T-cell (primary cell): ENCODE measurements around the gene MRTFB. TPM values are rescaled to one million over a fixed set of nuclear protein-coding genes. Genes with fewer than 3 reads are reported as not detected.
"Not testable (repeated sequence)": the region's sequence is repeated elsewhere in the genome, so short reads cannot be mapped to it uniquely, and the experiment has no call there.

Experiments
- ATAC-seq, 4 experiments: fragments of 200-7000 bp in 3 of 4; fragments of 150-1000 bp in 1 of 4; cut with Tn5 transposase; replicated peaks in 1 of 4; 1 replicate in 3 of 4; 2 replicates in 1 of 4; pipeline ENCODE4 v1.10.0; 2021; ENCODE audit warnings: moderate library complexity in 3 of 4, mild to moderate bottlenecking in 2 of 4, moderate number of reproducible peaks in 1 of 4
- CTCF ChIA-PET, 2 donors: fragments of 300-600 bp; sonication (Branson Sonifier 250); formaldehyde crosslinking; loops; one replicate each; lab custom pipeline; 2022; ENCODE audit warnings: antibody characterized with exemption in 2 of 2; lab: Charles Lee
- POLR2A ChIA-PET, 2 donors: fragments of 300-600 bp; sonication (Branson Sonifier 250); formaldehyde crosslinking; loops; one replicate each; lab custom pipeline; 2022; ENCODE audit warnings: antibody characterized with exemption in 2 of 2; lab: Charles Lee
- DNase-seq, 35 experiments: peaks; one replicate each; pipeline versions ENCODE4 v3.0.0 to v3.0.0-alpha.2; 2013 to 2023
- H3K27ac ChIP-seq: one replicate; pipeline ENCODE4 v1.5.1; 2013; ENCODE audit warnings: low read length
- H3K27me3 ChIP-seq, 2 experiments: replicated peaks in 1 of 2; 1 replicate in 1 of 2; 2 replicates in 1 of 2; pipeline versions ENCODE4 v1.6.1 to v1.7.0; 2013; ENCODE audit warnings: low read length in 1 of 2, mixed read lengths in 1 of 2; ENCODE audit not compliant: control insufficient read depth in 2 of 2, insufficient read depth in 2 of 2; ENCODE audit errors: extremely low read depth in 1 of 2
- H3K36me3 ChIP-seq, 2 donors: 1 replicate in 1 of 2; 2 replicates in 1 of 2; pipeline versions ENCODE4 v1.6.1 to v1.7.0; 2013; ENCODE audit warnings: low read length in 1 of 2; ENCODE audit not compliant: control insufficient read depth in 2 of 2, insufficient read depth in 1 of 2; ENCODE audit errors: extremely low read depth in 1 of 2
- H3K4me1 ChIP-seq, 2 experiments: 1 replicate in 1 of 2; 2 replicates in 1 of 2; pipeline versions ENCODE4 v1.6.1 to v1.7.0; 2013; ENCODE audit warnings: low read length in 2 of 2, mixed read lengths in 1 of 2; ENCODE audit not compliant: insufficient read depth in 2 of 2, control insufficient read depth in 1 of 2; ENCODE audit errors: extremely low read depth in 1 of 2
- H3K4me3 ChIP-seq, 2 donors: 1 replicate in 1 of 2; 2 replicates in 1 of 2; pipeline versions ENCODE4 v1.5.1 to v1.7.0; 2013; ENCODE audit warnings: mild to moderate bottlenecking in 2 of 2, low read length in 1 of 2, moderate library complexity in 1 of 2; ENCODE audit not compliant: control insufficient read depth in 1 of 2; ENCODE audit errors: extremely low read depth in 1 of 2
- H3K9me3 ChIP-seq: 2 replicates; pipeline ENCODE4 v1.7.0; 2013
- H3K27ac Mint-ChIP-seq, 2 donors: one replicate each; pipeline ENCODE4 v1.8.0; 2020 to 2021; ENCODE audit warnings: mild to moderate bottlenecking in 2 of 2, mixed read lengths in 2 of 2
- H3K27me3 Mint-ChIP-seq, 2 donors: one replicate each; pipeline ENCODE4 v1.8.0; 2021 to 2022; ENCODE audit warnings: mixed read lengths in 2 of 2
- H3K36me3 Mint-ChIP-seq: one replicate; pipeline ENCODE4 v1.8.0; 2021; ENCODE audit warnings: mixed read lengths
- H3K4me1 Mint-ChIP-seq, 3 donors: one replicate each; pipeline ENCODE4 v1.8.0; 2020 to 2022; ENCODE audit warnings: mixed read lengths in 3 of 3, mild to moderate bottlenecking in 1 of 3
- H3K4me3 Mint-ChIP-seq, 3 donors: one replicate each; pipeline ENCODE4 v1.8.0; 2020 to 2022; ENCODE audit warnings: mild to moderate bottlenecking in 3 of 3, mixed read lengths in 3 of 3, moderate library complexity in 3 of 3
- H3K9me3 Mint-ChIP-seq, 3 donors: one replicate each; pipeline ENCODE4 v1.8.0; 2020 to 2022; ENCODE audit warnings: mixed read lengths in 3 of 3
- WGBS: methylation state at CpG from one replicate; pipeline ENCODE4 v1.1.5; 2013; ENCODE audit warnings: missing lambda C conversion rate; ENCODE audit not compliant: insufficient coverage; 5-methylcytosine and 5-hydroxymethylcytosine counted together
- total RNA-seq, 35 experiments: library from RNA in 6 of 35; stranded (reverse) in 6 of 35; fragments of 120-200 nt in 1 of 35; gene quantifications; one replicate each; pipeline versions ENCODE4 v1.2.1 to v1.2.4 and lab custom pipeline; 2013 to 2026

Gene MRTFB
- total RNA-seq, 5 donors from 2014 or later (not counting 1 experiment from before 2014, with no cell fraction given), result 18.2 to 37.0 (median 21.0) TPM

GRCh38 chr16:14121872-14122271, 50.8 kb downstream of the MRTFB start:
- no peak for DNase-seq
- Mint-ChIP-seq H3K36me3 (peaks cover 19% of the 10 kb centered on the region), H3K27me3 (no peaks in the 10 kb centered on the region), H3K4me1 (peaks cover 19 to 44% (median 23%) of the 10 kb centered on the region in 3 donors), H3K9me3 (peaks cover 0 to 6% (median 5%) of the 10 kb centered on the region in 3 donors), H3K4me3 (no peak overlapping the region), H3K27ac (no peak overlapping the region)
- no peak for ATAC-seq
- Histone ChIP-seq H3K36me3 (no peaks in the 10 kb centered on the region), H3K9me3 (no peaks in the 10 kb centered on the region), H3K4me1 (no peaks in the 10 kb centered on the region), H3K4me3 (no peak overlapping the region), H3K27ac (no peak overlapping the region), H3K27me3 (no peaks in the 10 kb centered on the region)
- no CpG with 5 or more reads among the region's 3 CpGs for WGBS
- ChIA-PET CTCF (no interaction called here), POLR2A (no interaction called here)

DNA sequence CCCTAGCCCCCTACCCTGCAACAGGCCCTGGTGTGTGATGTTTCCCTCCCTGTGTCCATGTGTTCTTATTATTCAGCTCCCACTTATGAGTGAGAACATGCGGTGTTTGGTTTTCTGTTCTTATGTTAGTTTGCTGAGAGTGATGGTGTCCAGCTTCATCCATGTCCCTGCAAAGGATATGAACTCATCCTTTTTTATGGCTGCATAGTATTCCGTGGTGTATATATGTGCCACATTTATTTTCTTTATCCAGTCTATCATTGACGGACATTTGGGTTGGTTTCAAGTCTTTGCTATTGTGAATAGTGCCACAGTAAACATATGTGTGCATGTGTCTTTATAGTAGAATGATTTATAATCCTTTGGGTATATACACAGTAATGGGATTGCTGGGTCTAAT, 51.3 kb downstream of the MRTFB start:
- H3K27ac Mint-ChIP-seq, ATAC-seq, H3K36me3 ChIP-seq, H3K4me3 ChIP-seq, H3K4me1 ChIP-seq, POLR2A ChIA-PET, H3K4me3 Mint-ChIP-seq, H3K27me3 ChIP-seq, H3K27me3 Mint-ChIP-seq, H3K27ac ChIP-seq, DNase-seq, H3K9me3 Mint-ChIP-seq, H3K9me3 ChIP-seq, CTCF ChIA-PET: not testable (repeated sequence)
- peaks cover 19% of the 10 kb centered on the region for H3K36me3 Mint-ChIP-seq
- H3K4me1 Mint-ChIP-seq, result peaks cover 19 to 44% (median 23%) of the 10 kb centered on the region in 3 donors
- WGBS, result no CpG with 5 or more reads among the region's 3 CpGs

GRCh38 chr16:14125000-14125681, 54.0 kb downstream of the MRTFB start:
- Mint-ChIP-seq H3K4me1 (peaks cover 19 to 42% (median 23%) of the 10 kb centered on the region in 3 donors), H3K27ac (no peak overlapping the region), H3K4me3 (no peak overlapping the region), H3K27me3 (no peaks in the 10 kb centered on the region), H3K9me3 (peaks cover 0 to under 1% (median 0%) of the 10 kb centered on the region in 3 donors), H3K36me3 (peaks cover 25% of the 10 kb centered on the region)
- H3K27ac ChIP-seq, result no peak overlapping the region
- DNase-seq (no peak), ATAC-seq (no peak)
- H3K4me1 ChIP-seq, result no peaks in the 10 kb centered on the region
- ChIA-PET CTCF (no interaction called here), POLR2A (no interaction called here)
- no peaks in the 10 kb centered on the region for H3K9me3 ChIP-seq
- no peaks in the 10 kb centered on the region for H3K36me3 ChIP-seq
- WGBS, result 100% methylated on average over 2 of the region's 5 CpGs
- H3K4me3 ChIP-seq, result no peak overlapping the region
- H3K27me3 ChIP-seq, result no peaks in the 10 kb centered on the region

GRCh38 chr16:14125708-14126107, 54.6 kb downstream of the MRTFB start:
- Mint-ChIP-seq H3K4me1 (peaks cover 14 to 36% (median 20%) of the 10 kb centered on the region in 3 donors), H3K27ac (no peak overlapping the region), H3K27me3 (no peaks in the 10 kb centered on the region), H3K4me3 (no peak overlapping the region), H3K36me3 (peaks cover 27% of the 10 kb centered on the region), H3K9me3 (no peaks in the 10 kb centered on the region)
- Histone ChIP-seq H3K27me3 (no peaks in the 10 kb centered on the region), H3K4me3 (no peak overlapping the region), H3K36me3 (no peaks in the 10 kb centered on the region), H3K9me3 (no peaks in the 10 kb centered on the region), H3K4me1 (no peaks in the 10 kb centered on the region), H3K27ac (no peak overlapping the region)
- DNase-seq, result no peak
- CTCF ChIA-PET, result no interaction called here
- no CpG with 5 or more reads among the region's 3 CpGs for WGBS
- POLR2A ChIA-PET, result no interaction called here
- no peak for ATAC-seq

GRCh38 chr16:14128097-14128496, 57.0 kb downstream of the MRTFB start:
- ATAC-seq (no peak), DNase-seq (no peak)
- Mint-ChIP-seq H3K27me3 (no peaks in the 10 kb centered on the region), H3K4me3 (no peak overlapping the region), H3K36me3 (peaks cover 21% of the 10 kb centered on the region), H3K4me1 (peaks cover 9 to 26% (median 14%) of the 10 kb centered on the region in 3 donors), H3K9me3 (no peaks in the 10 kb centered on the region), H3K27ac (no peak overlapping the region)
- Histone ChIP-seq H3K27me3 (no peaks in the 10 kb centered on the region), H3K4me3 (no peak overlapping the region), H3K4me1 (no peaks in the 10 kb centered on the region), H3K9me3 (no peaks in the 10 kb centered on the region), H3K36me3 (no peaks in the 10 kb centered on the region), H3K27ac (no peak overlapping the region)
- POLR2A ChIA-PET, result no interaction called here
- 98% methylated on average over 5 of the region's 5 CpGs for WGBS
- CTCF ChIA-PET, result no interaction called here

GRCh38 chr16:14129502-14129901, 58.4 kb downstream of the MRTFB start:
- Mint-ChIP-seq H3K27ac (no peak overlapping the region), H3K9me3 (no peaks in the 10 kb centered on the region), H3K27me3 (no peaks in the 10 kb centered on the region), H3K4me1 (peaks cover 1 to 12% (median 5%) of the 10 kb centered on the region in 3 donors), H3K4me3 (no peak overlapping the region), H3K36me3 (peaks cover 21% of the 10 kb centered on the region)
- ChIA-PET POLR2A (no interaction called here), CTCF (no interaction called here)
- no peak overlapping the region for H3K4me3 ChIP-seq
- no peaks in the 10 kb centered on the region for H3K36me3 ChIP-seq
- DNase-seq, result no peak
- H3K9me3 ChIP-seq, result no peaks in the 10 kb centered on the region
- no peaks in the 10 kb centered on the region for H3K4me1 ChIP-seq
- H3K27ac ChIP-seq, result no peak overlapping the region
- no CpG with 5 or more reads among the region's 5 CpGs for WGBS
- no peak for ATAC-seq
- H3K27me3 ChIP-seq, result no peaks in the 10 kb centered on the region
